WTC11 (cell line): Measurements from ENCODE around the gene KLHL29.

Source experiments
- CTCF ChIP-seq: fragments of 200-600 bp; IDR thresholded peaks from 2 replicates; pipeline ENCODE4 v1.8.0; 2022; ENCODE audit warnings: antibody characterized with exemption
- E2F5 ChIP-seq: sonication (generic); formaldehyde crosslinking; IDR thresholded peaks from 2 replicates; pipeline ENCODE4 v1.8.1; 2022; ENCODE audit warnings: mild to moderate bottlenecking, moderate library complexity, missing genetic modification reagents
- FOXP1 ChIP-seq: sonication (generic); formaldehyde crosslinking; IDR thresholded peaks from 2 replicates; pipeline ENCODE4 v1.8.0; 2022; ENCODE audit warnings: missing genetic modification reagents, mild to moderate bottlenecking, moderate library complexity, borderline replicate concordance
- GABPB1 ChIP-seq: sonication (generic); formaldehyde crosslinking; IDR thresholded peaks from 2 replicates; pipeline ENCODE4 v1.8.1; 2023; ENCODE audit warnings: mild to moderate bottlenecking, missing genetic modification reagents
- PREB ChIP-seq: sonication (generic); formaldehyde crosslinking; IDR thresholded peaks from 2 replicates; pipeline ENCODE4 v1.8.1; 2022; ENCODE audit warnings: mild to moderate bottlenecking, missing genetic modification reagents, moderate library complexity, borderline replicate concordance
- STAT6 ChIP-seq: sonication (generic); formaldehyde crosslinking; conservative IDR thresholded peaks from 2 replicates; pipeline ENCODE4 v1.8.1; 2023; ENCODE audit warnings: mild to moderate bottlenecking, low read depth, missing genetic modification reagents, moderate library complexity
- TP53 ChIP-seq: sonication (generic); formaldehyde crosslinking; IDR thresholded peaks from 2 replicates; pipeline ENCODE4 v1.8.1; 2023; ENCODE audit warnings: mild to moderate bottlenecking, missing genetic modification reagents
- USF2 ChIP-seq: sonication (generic); formaldehyde crosslinking; IDR thresholded peaks from 2 replicates; pipeline ENCODE4 v1.8.1; 2023; ENCODE audit warnings: mild to moderate bottlenecking, missing genetic modification reagents, moderate library complexity
- ZNF138 ChIP-seq: sonication (generic); formaldehyde crosslinking; conservative IDR thresholded peaks from 2 replicates; pipeline ENCODE4 v1.8.1; 2022; ENCODE audit warnings: mild to moderate bottlenecking, moderate library complexity, missing genetic modification reagents
- ZNF317 ChIP-seq: sonication (generic); formaldehyde crosslinking; IDR thresholded peaks from 2 replicates; pipeline ENCODE4 v1.8.1; 2023; ENCODE audit warnings: low read depth, mild to moderate bottlenecking, moderate library complexity, missing genetic modification reagents, borderline replicate concordance
- ZNF416 ChIP-seq: fragments of 250-450 bp; sonication (Bioruptor Pico); IDR thresholded peaks from 2 replicates; pipeline ENCODE4 v1.9.0; 2021; ENCODE audit warnings: mild to moderate bottlenecking, inconsistent platforms

- no peak for TF ChIP-seq CTCF
- no peak for TF ChIP-seq GABPB1 (CRISPR knock-in tag)
- TF ChIP-seq ZNF138, result no peak
- TF ChIP-seq TP53, result no peak
- no peak for TF ChIP-seq ZNF416
- TF ChIP-seq ZNF317, result no peak
- TF ChIP-seq PREB (CRISPR knock-in tag), result no peak
- no peak for TF ChIP-seq STAT6 (CRISPR knock-in tag)
- no peak for TF ChIP-seq USF2 (CRISPR knock-in tag)
- TF ChIP-seq FOXP1, result no peak
- no peak for TF ChIP-seq E2F5 (CRISPR knock-in tag)
These were observed 368.5 kb downstream of the KLHL29 start for GRCh38 chr2:23753291-23754010.
